Measurements from ENCODE around the gene R3HCC1L. TPM values are rescaled to one million over a fixed set of nuclear protein-coding genes. Genes with fewer than 3 reads are reported as not detected.
A peak's percentile ranks its signal among the peaks of the same experiment; 100 is the strongest.

Gene R3HCC1L
- total RNA-seq, 1 donor from 2014 or later, result 12.3 TPM

DNA sequence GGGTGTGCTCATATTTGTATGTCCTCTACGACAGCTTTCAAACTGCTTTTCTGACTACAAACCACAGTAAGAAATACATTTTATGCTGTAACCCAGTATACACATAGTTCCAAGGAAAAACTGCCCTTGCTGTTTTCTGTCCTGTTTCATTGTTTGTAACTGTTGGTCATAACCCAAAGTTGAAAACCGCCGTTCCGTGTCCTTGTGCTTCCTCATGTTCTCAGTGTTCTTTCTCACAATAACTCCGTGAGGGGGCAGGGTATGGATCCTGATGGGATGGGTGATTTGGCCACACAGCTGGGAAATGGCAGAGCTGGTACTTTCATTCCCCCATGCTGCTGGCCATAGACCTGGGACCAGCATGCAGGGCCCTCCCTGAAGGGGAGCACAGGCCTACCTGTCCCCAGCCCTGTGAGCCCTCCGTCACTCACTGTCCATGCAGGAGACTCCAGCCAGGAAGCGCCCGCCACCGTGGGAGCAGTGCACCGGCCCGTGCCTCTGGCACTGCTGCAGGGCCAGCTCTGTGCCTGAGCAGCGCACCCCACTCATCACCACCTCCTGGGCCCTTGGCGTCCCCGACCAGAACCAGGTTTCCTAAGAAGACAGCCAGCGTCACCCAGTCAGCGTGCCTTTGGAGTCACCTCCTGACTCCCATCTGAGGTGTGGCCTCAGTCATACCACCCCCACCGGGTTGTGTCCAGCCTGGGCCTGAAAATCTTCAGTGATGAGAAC, 120.9 kb downstream of the R3HCC1L start:
- peaks cover 0 to 8% of the 10 kb centered on the region in 2 donors for H3K36me3 ChIP-seq
- no peak overlapping the region for H3K27ac ChIP-seq

GRCh38 chr10:98256692-98257091, 122.2 kb downstream of the R3HCC1L start:
- H3K4me1 ChIP-seq, result peaks cover 22% of the 10 kb centered on the region
- TF ChIP-seq POLR2A (IDR thresholded peaks at IDR 0.05) (no peak), CTCF (IDR thresholded peaks at IDR 0.05) (no peak), POLR2AphosphoS5 (IDR thresholded peaks at IDR 0.05; ENCODE audit: insufficient read depth in 1 of 2, low read depth in 1 of 2) (no peak)
- intact Hi-C loops (cut with DNase I), result no loop called here
- H3K27ac ChIP-seq, result no peak overlapping the region
- no peaks in the 10 kb centered on the region for H3K27me3 ChIP-seq
- H3K9me3 ChIP-seq, result no peaks in the 10 kb centered on the region
- no peaks in the 10 kb centered on the region for H3K36me3 ChIP-seq
- no peak for DNase-seq (ENCODE audit: extremely low spot score in 2 of 2)
- no peak overlapping the region for H3K4me3 ChIP-seq

More for the DNA sequence above, 120.9 kb downstream of the R3HCC1L start:
- no peak for TF ChIP-seq CTCF (IDR thresholded peaks at IDR 0.05)
- no peak for TF ChIP-seq POLR2AphosphoS5 (IDR thresholded peaks at IDR 0.05; ENCODE audit: insufficient read depth in 1 of 2, low read depth in 1 of 2)
- TF ChIP-seq POLR2A (IDR thresholded peaks at IDR 0.05), result no peak
- Histone ChIP-seq H3K4me1 (peaks cover 15% of the 10 kb centered on the region), H3K27me3 (no peaks in the 10 kb centered on the region), H3K9me3 (no peaks in the 10 kb centered on the region), H3K4me3 (no peak overlapping the region)
- no peak for DNase-seq (ENCODE audit: extremely low spot score in 2 of 2)
- intact Hi-C loops (cut with DNase I), result no loop called here

- peak in 1 of 2 donors; percentile 80 for DNase-seq (ENCODE audit: extremely low spot score in 2 of 2)
- Histone ChIP-seq H3K9me3 (no peaks in the 10 kb centered on the region), H3K36me3 (no peaks in the 10 kb centered on the region), H3K4me1 (peaks cover 22% of the 10 kb centered on the region), H3K27me3 (no peaks in the 10 kb centered on the region), H3K27ac (no peak overlapping the region), H3K4me3 (no peak overlapping the region)
- TF ChIP-seq POLR2A (IDR thresholded peaks at IDR 0.05) (no peak), POLR2AphosphoS5 (IDR thresholded peaks at IDR 0.05; ENCODE audit: insufficient read depth in 1 of 2, low read depth in 1 of 2) (no peak), CTCF (IDR thresholded peaks at IDR 0.05) (no peak)
- intact Hi-C loops (cut with DNase I), result no loop called here
Observed at GRCh38 chr10:98257198-98257597, 122.7 kb downstream of the R3HCC1L start.

DNA sequence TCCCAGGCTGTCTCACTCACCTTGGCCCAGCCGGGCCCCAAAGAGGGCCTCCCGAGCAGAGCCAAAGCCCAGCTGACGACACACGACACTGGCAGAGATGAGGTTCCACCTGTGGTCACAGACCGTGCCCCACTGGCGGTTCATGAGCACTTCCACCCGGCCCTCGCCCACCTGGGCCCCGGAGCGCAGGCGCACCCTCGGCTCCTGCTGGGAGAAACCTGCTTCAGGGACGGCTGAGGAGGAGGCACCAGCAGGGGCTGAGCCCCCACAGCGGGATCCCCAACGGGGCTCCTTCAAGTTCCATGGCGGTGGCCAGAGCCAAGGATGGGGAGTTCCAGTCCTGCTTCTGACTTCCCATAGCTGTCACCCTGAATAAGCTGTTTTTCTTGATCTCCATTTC, 123.5 kb downstream of the R3HCC1L start:
- peak in 1 of 2 donors; percentile 62 for DNase-seq (ENCODE audit: extremely low spot score in 2 of 2)
- no peak overlapping the region for H3K27ac ChIP-seq
- no peaks in the 10 kb centered on the region for H3K36me3 ChIP-seq
- H3K9me3 ChIP-seq, result no peaks in the 10 kb centered on the region
- no peaks in the 10 kb centered on the region for H3K27me3 ChIP-seq
- H3K4me1 ChIP-seq, result peaks cover 26% of the 10 kb centered on the region
- TF ChIP-seq CTCF (IDR thresholded peaks at IDR 0.05), result no peak
- TF ChIP-seq POLR2A (IDR thresholded peaks at IDR 0.05), result no peak
- TF ChIP-seq POLR2AphosphoS5 (IDR thresholded peaks at IDR 0.05; ENCODE audit: insufficient read depth in 1 of 2, low read depth in 1 of 2), result no peak
- intact Hi-C loops (cut with DNase I), result no loop called here
- no peak overlapping the region for H3K4me3 ChIP-seq
